GM10847 (cell line): ENCODE results near the gene VTCN1.

ENCODE experiments used
- POLR2A ChIP-seq: IDR thresholded peaks from 2 replicates; pipeline ENCODE4 v1.6.1; 2011; ENCODE audit not compliant: insufficient read length; ENCODE audit errors: extremely low read depth

Gene VTCN1

GRCh38 chr1:117146575-117147340 is 64.0 kb downstream of the VTCN1 start:
- no peak for TF ChIP-seq POLR2A

DNA sequence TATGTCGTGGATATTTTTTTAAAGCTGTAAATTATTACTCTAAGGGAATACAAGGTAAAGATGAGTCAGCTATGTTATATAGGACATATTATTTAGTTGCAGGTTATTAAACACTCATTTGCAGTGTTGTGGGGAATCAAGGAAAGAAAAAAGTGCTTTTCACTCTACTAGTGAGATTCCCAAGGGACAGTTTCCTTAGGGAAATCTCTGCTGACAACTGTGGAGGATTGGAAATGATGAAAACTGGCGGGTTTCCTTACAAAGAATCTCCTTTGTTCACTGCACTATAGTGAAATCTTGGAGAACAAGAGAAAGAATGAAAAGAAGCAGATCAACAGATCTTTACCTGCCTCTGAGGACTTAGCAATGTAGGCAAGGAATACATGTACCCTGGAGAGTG is 64.7 kb downstream of the VTCN1 start:
- TF ChIP-seq POLR2A: no peak

GRCh38 chr1:117143871-117144270 is 66.9 kb downstream of the VTCN1 start:
- TF ChIP-seq POLR2A: no peak

GRCh38 chr1:117143172-117143571 is 67.6 kb downstream of the VTCN1 start:
- TF ChIP-seq POLR2A: no peak

DNA sequence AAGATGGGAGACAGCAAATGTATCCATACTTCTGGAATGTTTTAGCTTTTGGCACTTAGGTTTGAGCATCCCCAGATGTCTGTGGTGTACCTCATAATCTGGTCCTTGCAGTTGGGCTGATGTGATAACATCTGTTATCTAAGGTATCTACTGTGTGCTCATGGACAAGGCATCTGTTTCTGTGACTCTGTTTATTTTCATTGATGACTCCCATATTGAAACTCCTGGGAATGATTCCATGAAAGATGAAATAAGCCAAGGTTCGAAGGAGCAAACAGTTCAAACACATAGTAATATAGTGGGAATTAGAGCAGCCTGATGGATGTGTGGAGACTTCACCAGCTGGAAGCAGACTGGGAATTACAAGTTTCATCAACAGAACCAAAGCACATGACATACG is 68.5 kb downstream of the VTCN1 start:
- no peak for TF ChIP-seq POLR2A

GRCh38 chr1:117138561-117138960 is 72.2 kb downstream of the VTCN1 start:
- no peak for TF ChIP-seq POLR2A

DNA sequence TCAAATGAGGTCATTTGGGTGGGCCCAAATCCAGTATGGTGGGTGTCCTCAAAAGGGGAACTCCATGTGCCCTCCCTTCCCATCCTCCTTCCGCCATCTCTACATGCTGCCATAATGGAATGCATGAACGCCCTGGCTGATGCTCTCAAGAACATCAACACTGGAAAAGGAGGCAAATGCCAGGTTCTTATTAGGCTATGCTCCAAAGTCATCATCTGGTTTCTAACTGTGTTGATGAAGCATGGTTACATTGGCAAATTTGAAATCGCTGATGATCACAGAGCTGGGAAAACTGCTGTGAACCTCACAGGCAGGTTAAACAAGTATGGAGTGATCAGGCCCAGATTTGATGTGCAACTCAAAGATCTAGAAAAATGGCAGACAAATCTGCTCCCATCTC is 72.6 kb downstream of the VTCN1 start:
- no peak for TF ChIP-seq POLR2A

DNA sequence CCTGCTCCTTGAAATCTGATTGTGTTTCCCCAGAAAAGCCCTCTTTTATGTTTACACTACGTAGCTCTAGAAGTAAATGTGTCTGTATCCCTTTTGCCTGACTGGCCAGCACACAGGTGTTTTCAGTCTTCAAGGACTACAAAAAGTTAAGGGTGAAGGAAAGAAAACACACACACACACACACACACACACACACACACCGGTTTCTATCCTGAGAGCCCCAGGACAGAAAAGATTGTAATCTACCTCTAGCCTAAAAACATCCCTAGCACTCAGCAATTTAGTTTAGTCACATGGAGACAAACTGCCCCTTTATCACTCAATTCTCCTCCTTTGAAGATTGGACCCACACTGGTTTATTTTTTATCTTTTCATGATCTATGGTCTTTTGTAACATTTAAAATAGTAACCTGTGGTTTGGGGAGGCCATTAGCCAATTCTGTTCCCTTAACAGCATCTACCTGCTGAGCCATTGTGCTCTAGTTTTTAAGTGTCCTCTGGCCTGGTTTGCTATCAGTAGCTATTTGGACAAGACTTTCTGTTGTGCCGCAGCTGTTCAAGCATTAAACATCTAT is 73.4 kb downstream of the VTCN1 start:
- TF ChIP-seq POLR2A: no peak

DNA sequence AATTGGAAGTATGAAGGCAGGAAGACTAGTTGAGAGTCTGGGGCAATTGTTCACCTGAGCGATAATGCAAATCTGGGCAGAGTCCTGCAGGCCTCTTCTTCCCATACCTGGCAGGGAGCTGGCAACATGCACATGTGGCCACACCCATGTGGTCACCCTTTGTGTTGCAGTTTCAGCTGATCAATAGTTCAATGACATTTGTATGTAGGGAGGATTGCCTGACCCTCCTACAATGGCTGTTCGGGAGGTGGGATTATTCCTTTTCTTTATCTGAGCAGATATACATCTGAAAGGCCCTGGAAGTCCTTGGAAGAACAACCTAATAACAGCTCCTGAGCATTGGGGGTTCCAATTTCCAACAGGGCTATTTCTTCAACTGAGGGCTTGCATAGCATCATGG is 74.0 kb downstream of the VTCN1 start:
- no peak for TF ChIP-seq POLR2A

- no peak for TF ChIP-seq POLR2A
Observed at GRCh38 chr1:117135329-117135728, 75.4 kb downstream of the VTCN1 start.

DNA sequence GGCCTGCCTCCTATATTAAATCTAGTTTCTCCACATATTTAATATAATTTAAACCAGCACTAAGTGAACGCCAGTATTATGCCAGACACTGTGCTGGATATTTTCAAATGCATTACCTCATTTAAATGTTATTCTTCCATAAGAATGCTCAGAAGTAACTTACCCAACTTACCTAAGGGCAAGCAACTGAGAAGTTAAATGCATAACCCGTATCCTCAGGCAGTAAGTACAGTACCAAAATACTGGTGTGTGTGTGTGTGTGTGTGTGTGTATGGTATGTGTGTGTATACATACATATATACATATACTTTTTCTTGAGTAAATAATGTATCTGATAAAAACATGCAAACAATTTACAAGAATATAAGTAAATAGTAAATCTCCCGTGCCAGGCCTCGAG is 80.2 kb downstream of the VTCN1 start:
- no peak for TF ChIP-seq POLR2A

DNA sequence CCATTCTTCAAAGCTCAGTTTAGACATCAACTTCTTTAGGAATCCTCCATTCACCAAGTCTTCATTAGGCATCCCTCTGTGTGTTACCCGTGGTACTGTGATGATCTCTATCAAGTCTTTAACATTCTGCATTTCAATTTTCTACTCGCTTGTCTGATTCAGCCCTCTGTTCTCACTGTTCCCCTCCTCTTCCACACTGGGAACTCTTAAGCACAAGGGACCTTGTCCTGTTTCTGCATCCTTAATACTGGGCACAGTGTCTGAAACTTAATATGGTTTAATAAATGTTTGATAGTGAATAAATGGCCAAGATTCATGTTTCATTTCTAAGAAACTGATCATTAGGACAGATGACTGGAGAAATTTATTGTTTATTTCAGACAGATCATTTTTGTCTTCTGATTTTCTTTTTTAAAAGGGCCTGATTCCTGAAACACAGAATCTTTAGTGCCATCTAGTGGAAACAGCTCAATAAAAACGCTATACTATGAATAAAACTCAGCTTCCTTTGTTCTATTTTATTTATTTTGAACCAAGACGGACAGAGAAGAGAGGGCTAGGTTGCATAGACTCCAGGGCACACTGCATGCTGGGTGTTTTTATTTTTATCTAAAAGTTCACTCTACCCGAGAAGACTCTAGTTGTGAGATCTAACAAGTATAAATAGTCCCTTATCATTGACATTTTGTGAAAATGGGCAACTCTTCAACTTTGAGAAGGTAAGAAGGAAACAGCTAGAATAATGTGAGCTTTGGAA is 82.2 kb downstream of the VTCN1 start:
- no peak for TF ChIP-seq POLR2A

- TF ChIP-seq POLR2A: no peak
Observed at GRCh38 chr1:117127795-117128194, 82.9 kb downstream of the VTCN1 start.

GRCh38 chr1:117124661-117125060 is 86.1 kb downstream of the VTCN1 start:
- no peak for TF ChIP-seq POLR2A

GRCh38 chr1:117123274-117123673 is 87.5 kb downstream of the VTCN1 start:
- TF ChIP-seq POLR2A: no peak

GRCh38 chr1:117122330-117123025 is 88.2 kb downstream of the VTCN1 start:
- no peak for TF ChIP-seq POLR2A
